Muscle of leg (tissue), 11 donors: Measurements from ENCODE around the gene CHMP4B. TPM values are rescaled to one million over a fixed set of nuclear protein-coding genes. Genes with fewer than 3 reads are reported as not detected.

Experiments
- DNase-seq: peaks from one replicate; pipeline ENCODE4 v3.0.0; 2013
- H3K27ac ChIP-seq: one replicate; pipeline ENCODE4 v1.5.1; 2013; ENCODE audit warnings: mild to moderate bottlenecking, low read length, control low read depth
- H3K27me3 ChIP-seq: one replicate; pipeline ENCODE4 v1.6.1; 2013; ENCODE audit warnings: low read length; ENCODE audit not compliant: control insufficient read depth, insufficient read depth
- H3K36me3 ChIP-seq: one replicate; pipeline ENCODE4 v1.6.1; 2013; ENCODE audit warnings: low read length; ENCODE audit not compliant: control insufficient read depth, insufficient read depth
- H3K4me1 ChIP-seq: one replicate; pipeline ENCODE4 v1.6.1; 2013; ENCODE audit warnings: low read length; ENCODE audit not compliant: control insufficient read depth, insufficient read depth
- H3K4me3 ChIP-seq: one replicate; pipeline ENCODE4 v1.5.1; 2013; ENCODE audit warnings: low read length, control low read depth
- H3K9me3 ChIP-seq: replicated peaks from 2 replicates; pipeline ENCODE4 v1.6.1; 2013; ENCODE audit warnings: low read depth, low read length; ENCODE audit not compliant: control insufficient read depth
- WGBS: methylation state at CpG from one replicate; pipeline ENCODE4 v1.1.5; 2013; ENCODE audit warnings: missing lambda C conversion rate; ENCODE audit not compliant: insufficient coverage; 5-methylcytosine and 5-hydroxymethylcytosine counted together
- polyA plus RNA-seq, 8 donors: library from polyadenylated mRNA; unstranded; fragments of 120-200 nt; gene quantifications; one replicate each; pipeline versions ENCODE4 v1.2.1 to v1.2.3, GENCODE V29; 2013; ENCODE audit warnings: inconsistent platforms in 1 of 8, low replicate concordance in 1 of 8; ENCODE audit not compliant: insufficient read length in 8 of 8, insufficient read depth in 1 of 8
- total RNA-seq: library from RNA; stranded (reverse); fragments of 120-200 nt; gene quantifications from one replicate; pipeline ENCODE4 v1.2.4, GENCODE V29; 2013

Gene CHMP4B
- total and polyA plus RNA-seq, 9 donors = 20.7 to 82.8 (median 75.1) TPM

GRCh38 chr20:33865761-33866370 is 54.7 kb downstream of the CHMP4B start:
- Histone ChIP-seq H3K9me3 (no peaks in the 10 kb centered on the region), H3K4me3 (no peak overlapping the region), H3K4me1 (peaks cover 5% of the 10 kb centered on the region), H3K36me3 (no peaks in the 10 kb centered on the region), H3K27ac (no peak overlapping the region), H3K27me3 (peaks cover 2% of the 10 kb centered on the region)
- DNase-seq = no peak
- 80% methylated on average over 12 of the region's 13 CpGs for WGBS

- no peak for DNase-seq
- Histone ChIP-seq H3K27ac (no peak overlapping the region), H3K27me3 (peaks cover 2% of the 10 kb centered on the region), H3K4me3 (no peak overlapping the region), H3K4me1 (peaks cover 5% of the 10 kb centered on the region), H3K9me3 (no peaks in the 10 kb centered on the region), H3K36me3 (no peaks in the 10 kb centered on the region)
- 82% methylated on average over 7 of the region's 11 CpGs for WGBS
Measured at GRCh38 chr20:33866398-33867100, 55.4 kb downstream of the CHMP4B start.

GRCh38 chr20:33868042-33868441 is 56.9 kb downstream of the CHMP4B start:
- H3K4me1 ChIP-seq = no peaks in the 10 kb centered on the region
- WGBS = 84% methylated on average over 7 of the region's 7 CpGs
- H3K27me3 ChIP-seq = peaks cover 2% of the 10 kb centered on the region
- H3K27ac ChIP-seq = no peak overlapping the region
- no peak for DNase-seq
- H3K9me3 ChIP-seq = no peaks in the 10 kb centered on the region
- H3K36me3 ChIP-seq = no peaks in the 10 kb centered on the region
- no peak overlapping the region for H3K4me3 ChIP-seq

DNA sequence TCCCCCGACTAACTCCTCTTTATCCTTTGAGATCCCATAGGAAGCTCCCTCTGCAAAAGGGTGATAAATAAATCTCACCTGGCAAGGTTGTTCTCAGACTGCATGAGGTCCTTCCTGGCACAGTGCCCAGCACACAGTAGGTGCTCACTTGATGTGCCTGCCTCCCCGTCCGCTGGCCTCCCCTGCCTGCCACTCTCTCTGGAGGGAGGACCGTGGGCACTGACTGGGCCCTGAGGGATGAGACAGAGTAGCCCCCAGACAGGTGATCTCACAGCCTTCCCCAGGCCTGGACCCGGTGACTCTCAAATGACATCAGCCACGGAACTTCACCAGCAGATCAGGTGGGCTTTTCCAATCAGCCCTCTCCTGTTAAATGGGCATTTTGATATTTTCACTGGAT is 57.4 kb downstream of the CHMP4B start:
- H3K27me3 ChIP-seq = peaks cover 2% of the 10 kb centered on the region
- H3K36me3 ChIP-seq = no peaks in the 10 kb centered on the region
- H3K4me3 ChIP-seq = no peak overlapping the region
- 47% methylated on average over 6 of the region's 6 CpGs for WGBS
- H3K27ac ChIP-seq = no peak overlapping the region
- no peaks in the 10 kb centered on the region for H3K4me1 ChIP-seq
- H3K9me3 ChIP-seq = no peaks in the 10 kb centered on the region
- no peak for DNase-seq

- WGBS = 89% methylated on average over 4 of the region's 5 CpGs
Measured at GRCh38 chr20:33869283-33869682, 58.1 kb downstream of the CHMP4B start.

GRCh38 chr20:33871362-33871761 is 60.2 kb downstream of the CHMP4B start:
- DNase-seq = peak; percentile 70
- Histone ChIP-seq H3K36me3 (no peaks in the 10 kb centered on the region), H3K27me3 (no peaks in the 10 kb centered on the region), H3K4me3 (no peak overlapping the region), H3K27ac (no peak overlapping the region), H3K9me3 (no peaks in the 10 kb centered on the region), H3K4me1 (no peaks in the 10 kb centered on the region)
- 44% methylated on average over 12 of the region's 12 CpGs for WGBS

More at GRCh38 chr20:33869283-33869682, 58.1 kb downstream of the CHMP4B start:
- no peaks in the 10 kb centered on the region for H3K36me3 ChIP-seq
- H3K4me3 ChIP-seq = no peak overlapping the region
- DNase-seq = no peak
- H3K27me3 ChIP-seq = peaks cover 2% of the 10 kb centered on the region
- H3K9me3 ChIP-seq = no peaks in the 10 kb centered on the region
- H3K4me1 ChIP-seq = no peaks in the 10 kb centered on the region
- no peak overlapping the region for H3K27ac ChIP-seq

- Histone ChIP-seq H3K27me3 (no peaks in the 10 kb centered on the region), H3K36me3 (no peaks in the 10 kb centered on the region), H3K9me3 (peaks cover 9% of the 10 kb centered on the region), H3K4me1 (no peaks in the 10 kb centered on the region), H3K27ac (no peak overlapping the region), H3K4me3 (no peak overlapping the region)
- 23% methylated on average over 3 of the region's 7 CpGs for WGBS
- DNase-seq = no peak
Measured at GRCh38 chr20:33874129-33874528, 63.0 kb downstream of the CHMP4B start.

DNA sequence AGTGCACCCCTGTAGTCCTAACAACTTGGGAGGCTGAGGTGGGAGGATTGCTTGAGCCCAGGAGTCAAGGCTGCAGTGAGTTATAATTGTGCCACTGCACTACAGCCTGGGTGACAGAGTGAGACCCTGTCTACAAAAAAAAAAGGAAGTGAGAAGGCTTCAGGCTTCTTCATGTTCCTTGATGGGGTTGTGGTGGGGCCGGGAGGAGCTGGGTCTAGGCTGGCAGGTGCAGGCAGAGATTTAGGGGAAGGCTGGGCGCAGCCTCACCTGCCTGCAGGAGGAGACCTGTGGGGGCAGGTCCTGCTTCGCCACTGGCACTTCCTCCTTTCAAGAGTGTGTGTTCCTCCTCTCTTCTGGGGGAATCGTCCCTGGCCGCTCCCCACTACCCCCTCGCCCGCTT is 63.9 kb downstream of the CHMP4B start:
- H3K27ac ChIP-seq = no peak overlapping the region
- H3K27me3 ChIP-seq = no peaks in the 10 kb centered on the region
- 85% methylated on average over 5 of the region's 7 CpGs for WGBS
- no peaks in the 10 kb centered on the region for H3K36me3 ChIP-seq
- H3K4me1 ChIP-seq = no peaks in the 10 kb centered on the region
- no peak overlapping the region for H3K4me3 ChIP-seq
- no peak for DNase-seq
- peaks cover 14% of the 10 kb centered on the region for H3K9me3 ChIP-seq

GRCh38 chr20:33875534-33876026 is 64.4 kb downstream of the CHMP4B start:
- Histone ChIP-seq H3K27me3 (no peaks in the 10 kb centered on the region), H3K36me3 (no peaks in the 10 kb centered on the region), H3K4me1 (no peaks in the 10 kb centered on the region), H3K9me3 (peaks cover 14% of the 10 kb centered on the region), H3K4me3 (no peak overlapping the region), H3K27ac (no peak overlapping the region)
- WGBS = 65% methylated on average over 2 of the region's 6 CpGs
- no peak for DNase-seq

- Histone ChIP-seq H3K36me3 (no peaks in the 10 kb centered on the region), H3K9me3 (peaks cover 14% of the 10 kb centered on the region), H3K4me1 (no peaks in the 10 kb centered on the region), H3K4me3 (no peak overlapping the region), H3K27me3 (no peaks in the 10 kb centered on the region), H3K27ac (no peak overlapping the region)
- no CpG with 5 or more reads among the region's 2 CpGs for WGBS
- no peak for DNase-seq
Measured at GRCh38 chr20:33878583-33878982, 67.4 kb downstream of the CHMP4B start.
